ENCODE data around the gene MED12L.
"Not testable (repeated sequence)": the region's sequence is repeated elsewhere in the genome, so short reads cannot be mapped to it uniquely, and the experiment has no call there.

GRCh38 chr3:151392191-151392590 lies 306.7 kb downstream of the MED12L start:
- TF ChIP-seq POLR2A (IDR thresholded peaks at IDR 0.05): not testable (repeated sequence)
- TF ChIP-seq, protein P1, sequence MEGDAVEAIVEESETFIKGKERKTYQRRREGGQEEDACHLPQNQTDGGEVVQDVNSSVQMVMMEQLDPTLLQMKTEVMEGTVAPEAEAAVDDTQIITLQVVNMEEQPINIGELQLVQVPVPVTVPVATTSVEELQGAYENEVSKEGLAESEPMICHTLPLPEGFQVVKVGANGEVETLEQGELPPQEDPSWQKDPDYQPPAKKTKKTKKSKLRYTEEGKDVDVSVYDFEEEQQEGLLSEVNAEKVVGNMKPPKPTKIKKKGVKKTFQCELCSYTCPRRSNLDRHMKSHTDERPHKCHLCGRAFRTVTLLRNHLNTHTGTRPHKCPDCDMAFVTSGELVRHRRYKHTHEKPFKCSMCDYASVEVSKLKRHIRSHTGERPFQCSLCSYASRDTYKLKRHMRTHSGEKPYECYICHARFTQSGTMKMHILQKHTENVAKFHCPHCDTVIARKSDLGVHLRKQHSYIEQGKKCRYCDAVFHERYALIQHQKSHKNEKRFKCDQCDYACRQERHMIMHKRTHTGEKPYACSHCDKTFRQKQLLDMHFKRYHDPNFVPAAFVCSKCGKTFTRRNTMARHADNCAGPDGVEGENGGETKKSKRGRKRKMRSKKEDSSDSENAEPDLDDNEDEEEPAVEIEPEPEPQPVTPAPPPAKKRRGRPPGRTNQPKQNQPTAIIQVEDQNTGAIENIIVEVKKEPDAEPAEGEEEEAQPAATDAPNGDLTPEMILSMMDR (IDR thresholded peaks at IDR 0.05): not testable (repeated sequence)

Measured in lower leg skin (tissue), 3 donors.